HG02571 (cell line): ENCODE measurements around the gene FBXO42.

Experiments used
- ATAC-seq: cut with Tn5 transposase; IDR thresholded peaks from one replicate; pipeline ENCODE4 v1.9.1; 2021; ENCODE audit warnings: mild to moderate bottlenecking, moderate library complexity; ENCODE audit not compliant: unreplicated experiment

Gene FBXO42

GRCh38 chr1:16206547-16207317 is 145.5 kb downstream of the FBXO42 start:
- ATAC-seq = peak; percentile 71

GRCh38 chr1:16205891-16206546 is 146.3 kb downstream of the FBXO42 start:
- ATAC-seq = peak; percentile 12

GRCh38 chr1:16205334-16205671 is 147.0 kb downstream of the FBXO42 start:
- ATAC-seq = no peak

- ATAC-seq = no peak
Observed at GRCh38 chr1:16204634-16205333, 147.5 kb downstream of the FBXO42 start.

- ATAC-seq = no peak
Observed at GRCh38 chr1:16204216-16204615, 148.1 kb downstream of the FBXO42 start.

- ATAC-seq = no peak
Observed at GRCh38 chr1:16203550-16203949, 148.7 kb downstream of the FBXO42 start.

GRCh38 chr1:16202281-16203210 is 149.7 kb downstream of the FBXO42 start:
- no peak for ATAC-seq

- no peak for ATAC-seq
Observed at GRCh38 chr1:16199700-16200099, 152.6 kb downstream of the FBXO42 start.

- no peak for ATAC-seq
Observed at GRCh38 chr1:16199157-16199501, 153.2 kb downstream of the FBXO42 start.

- ATAC-seq = no peak
Observed at GRCh38 chr1:16198444-16199156, 153.7 kb downstream of the FBXO42 start.

- ATAC-seq = no peak
Observed at GRCh38 chr1:16196874-16197273, 155.4 kb downstream of the FBXO42 start.
